Activated CD4-positive, alpha-beta T cell treated with anti-CD3 and anti-CD28 coated beads, Interleukin-2, amount 50 U/mL, for 16 hours (primary cell): Measurements from ENCODE around the gene ARF6.
"Not testable (repeated sequence)": the region's sequence is repeated elsewhere in the genome, so short reads cannot be mapped to it uniquely, and the experiment has no call there.

ENCODE experiments used
- DNase-seq: peaks from one replicate; pipeline ENCODE4 v3.0.0-alpha.2; 2020

The ARF6 gene

GRCh38 chr14:49879646-49880204 lies 13.2 kb upstream of the ARF6 start:
- peak; percentile 86 for DNase-seq

GRCh38 chr14:49880267-49881064 lies 12.4 kb upstream of the ARF6 start:
- no peak for DNase-seq

- no peak for DNase-seq
Measured at GRCh38 chr14:49881350-49882001, 11.4 kb upstream of the ARF6 start.

- DNase-seq = no peak
Measured at GRCh38 chr14:49882826-49883694, 9.8 kb upstream of the ARF6 start.

- DNase-seq = no peak
Measured at GRCh38 chr14:49886523-49886922, 6.4 kb upstream of the ARF6 start.

GRCh38 chr14:49888293-49888692 lies 4.6 kb upstream of the ARF6 start:
- DNase-seq = no peak

- DNase-seq = peak; percentile 67
Measured at GRCh38 chr14:49892301-49892635, 614 bp upstream of the ARF6 start.

- DNase-seq = peak; percentile 76
Measured at GRCh38 chr14:49893309-49894213, 679 bp downstream of the ARF6 start.

- DNase-seq = peak; percentile 65
Measured at GRCh38 chr14:49894214-49895107, 1.6 kb downstream of the ARF6 start.

- DNase-seq = peak; percentile 51
Measured at GRCh38 chr14:49895480-49895879, 2.6 kb downstream of the ARF6 start.

GRCh38 chr14:49896272-49896671 lies 3.4 kb downstream of the ARF6 start:
- DNase-seq = not testable (repeated sequence)

GRCh38 chr14:49896966-49897365 lies 4.1 kb downstream of the ARF6 start:
- peak; percentile 9 for DNase-seq

- no peak for DNase-seq
Measured at GRCh38 chr14:49897414-49897813, 4.5 kb downstream of the ARF6 start.

GRCh38 chr14:49897965-49898364 lies 5.1 kb downstream of the ARF6 start:
- no peak for DNase-seq

- peak; percentile 11 for DNase-seq
Measured at GRCh38 chr14:49898485-49898884, 5.6 kb downstream of the ARF6 start.

GRCh38 chr14:49900973-49901372 lies 8.1 kb downstream of the ARF6 start:
- DNase-seq = no peak

- not testable (repeated sequence) for DNase-seq
Measured at GRCh38 chr14:49902679-49903246, 9.9 kb downstream of the ARF6 start.

GRCh38 chr14:49904270-49904669 lies 11.4 kb downstream of the ARF6 start:
- no peak for DNase-seq

GRCh38 chr14:49905989-49906388 lies 13.1 kb downstream of the ARF6 start:
- DNase-seq = no peak

- DNase-seq = no peak
Measured at GRCh38 chr14:49907186-49907585, 14.3 kb downstream of the ARF6 start.

GRCh38 chr14:49908433-49908782 lies 15.5 kb downstream of the ARF6 start:
- DNase-seq = no peak
